Right atrium auricular region (tissue), 2 donors: ENCODE data around the gene SOWAHD. TPM values are rescaled to one million over a fixed set of nuclear protein-coding genes. Genes with fewer than 3 reads are reported as not detected.
A peak's percentile ranks its signal among the peaks of the same experiment; 100 is the strongest.

Experiments
- DNase-seq: peaks from one replicate; pipeline ENCODE4 v3.0.0-alpha.2; 2019; ENCODE audit warnings: low spot score
- H3K27ac ChIP-seq, 2 donors: fragments of 200-600 bp; sonication (generic); 1 replicate in 1 of 2; 2 replicates in 1 of 2; pipeline ENCODE4 v1.5.1; 2016 to 2019
- H3K27me3 ChIP-seq, 2 donors: fragments of 200-600 bp; sonication (generic); one replicate each; pipeline versions ENCODE4 v1.5.1 to v1.6.0; 2017 to 2019
- H3K36me3 ChIP-seq: fragments of 200-600 bp; sonication (generic); one replicate; pipeline ENCODE4 v1.5.1; 2016
- H3K4me1 ChIP-seq, 2 donors: fragments of 200-600 bp; sonication (generic); one replicate each; pipeline versions ENCODE4 v1.5.1 to v1.6.0; 2017 to 2019
- H3K4me3 ChIP-seq, 2 donors: fragments of 200-600 bp; sonication (generic); 1 replicate in 1 of 2; 2 replicates in 1 of 2; pipeline ENCODE4 v1.5.1; 2017 to 2019; ENCODE audit warnings: mild to moderate bottlenecking in 1 of 2, moderate library complexity in 1 of 2
- H3K9me3 ChIP-seq, 2 donors: fragments of 200-600 bp; sonication (generic); one replicate each; pipeline ENCODE4 v1.5.1; 2019
- total RNA-seq, 2 donors: library from RNA; depleted of rRNA; stranded (reverse); fragments of >200 nt; gene quantifications; one replicate each; pipeline ENCODE4 v1.1.0, GENCODE V29; 2016
- TF ChIP-seq, protein P1 (sequence below), 2 donors: fragments of 200-600 bp; sonication (generic); IDR thresholded peaks; one replicate each; pipeline ENCODE4 v1.5.1; 2019; ENCODE audit warnings: antibody characterized with exemption in 2 of 2

The SOWAHD gene, protein sequence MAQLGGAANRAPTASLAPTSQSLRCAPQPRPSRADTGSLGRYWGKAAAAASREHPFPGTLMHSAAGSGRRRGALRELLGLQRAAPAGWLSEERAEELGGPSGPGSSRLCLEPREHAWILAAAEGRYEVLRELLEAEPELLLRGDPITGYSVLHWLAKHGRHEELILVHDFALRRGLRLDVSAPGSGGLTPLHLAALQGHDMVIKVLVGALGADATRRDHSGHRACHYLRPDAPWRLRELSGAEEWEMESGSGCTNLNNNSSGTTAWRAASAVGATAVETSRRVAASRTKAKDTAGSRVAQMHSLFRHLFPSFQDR
- not detected for total RNA-seq

DNA sequence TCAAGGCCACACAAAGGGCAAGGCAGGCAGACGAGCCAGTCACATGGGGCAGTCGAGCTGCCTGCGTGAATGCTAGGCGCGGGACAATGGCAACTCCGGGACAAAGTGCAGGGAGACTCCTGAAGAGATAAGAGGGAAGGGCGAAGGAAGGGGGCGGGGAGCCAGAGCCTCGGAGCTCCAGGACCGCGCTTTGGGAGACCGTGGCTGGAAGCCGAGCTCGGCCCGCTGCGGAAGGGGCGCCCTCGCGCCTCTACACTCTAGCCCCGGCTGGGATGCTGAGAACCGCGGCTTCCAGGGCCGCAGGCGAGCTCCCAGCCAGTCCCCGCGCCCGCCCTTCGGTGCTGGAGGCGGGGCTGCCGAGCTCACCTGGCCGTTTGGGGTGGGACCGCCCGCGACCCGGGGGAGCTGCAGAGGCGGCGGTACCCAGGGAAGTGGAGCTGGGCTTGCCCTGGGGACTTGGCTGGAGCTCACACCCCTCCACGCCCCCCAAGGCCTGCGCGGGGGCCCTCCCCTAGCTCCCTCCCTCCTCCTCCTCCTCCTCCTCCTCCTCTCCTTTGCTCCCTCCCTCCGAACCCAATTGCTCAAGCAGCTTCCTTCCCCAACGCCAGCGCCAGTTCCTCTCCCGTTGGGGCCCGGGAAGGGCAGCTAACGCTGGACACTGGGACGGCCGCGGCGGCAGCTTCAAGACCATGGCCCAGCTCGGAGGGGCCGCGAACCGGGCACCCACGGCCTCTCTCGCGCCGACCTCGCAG lies at the start of gene SOWAHD:
SOWAHD (plus strand) TSS at position 610 of the 752 bp plus-strand sequence; CDS start at position 690, 80 bp downstream.
- no peaks in the 10 kb centered on the region for H3K36me3 ChIP-seq
- DNase-seq: no peak
- peaks cover 0 to 13% of the 10 kb centered on the region in 2 donors for H3K4me1 ChIP-seq
- peak within 1 kb of the TSS; percentile 28 to 51 for H3K4me3 ChIP-seq
- H3K9me3 ChIP-seq: no peaks in the 10 kb centered on the region
- H3K27me3 ChIP-seq: peaks cover 0 to 4% of the 10 kb centered on the region in 2 donors
- TF ChIP-seq, protein P1, sequence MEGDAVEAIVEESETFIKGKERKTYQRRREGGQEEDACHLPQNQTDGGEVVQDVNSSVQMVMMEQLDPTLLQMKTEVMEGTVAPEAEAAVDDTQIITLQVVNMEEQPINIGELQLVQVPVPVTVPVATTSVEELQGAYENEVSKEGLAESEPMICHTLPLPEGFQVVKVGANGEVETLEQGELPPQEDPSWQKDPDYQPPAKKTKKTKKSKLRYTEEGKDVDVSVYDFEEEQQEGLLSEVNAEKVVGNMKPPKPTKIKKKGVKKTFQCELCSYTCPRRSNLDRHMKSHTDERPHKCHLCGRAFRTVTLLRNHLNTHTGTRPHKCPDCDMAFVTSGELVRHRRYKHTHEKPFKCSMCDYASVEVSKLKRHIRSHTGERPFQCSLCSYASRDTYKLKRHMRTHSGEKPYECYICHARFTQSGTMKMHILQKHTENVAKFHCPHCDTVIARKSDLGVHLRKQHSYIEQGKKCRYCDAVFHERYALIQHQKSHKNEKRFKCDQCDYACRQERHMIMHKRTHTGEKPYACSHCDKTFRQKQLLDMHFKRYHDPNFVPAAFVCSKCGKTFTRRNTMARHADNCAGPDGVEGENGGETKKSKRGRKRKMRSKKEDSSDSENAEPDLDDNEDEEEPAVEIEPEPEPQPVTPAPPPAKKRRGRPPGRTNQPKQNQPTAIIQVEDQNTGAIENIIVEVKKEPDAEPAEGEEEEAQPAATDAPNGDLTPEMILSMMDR (IDR thresholded peaks at IDR 0.05): no peak
- no peak within 1 kb of the TSS for H3K27ac ChIP-seq

DNA sequence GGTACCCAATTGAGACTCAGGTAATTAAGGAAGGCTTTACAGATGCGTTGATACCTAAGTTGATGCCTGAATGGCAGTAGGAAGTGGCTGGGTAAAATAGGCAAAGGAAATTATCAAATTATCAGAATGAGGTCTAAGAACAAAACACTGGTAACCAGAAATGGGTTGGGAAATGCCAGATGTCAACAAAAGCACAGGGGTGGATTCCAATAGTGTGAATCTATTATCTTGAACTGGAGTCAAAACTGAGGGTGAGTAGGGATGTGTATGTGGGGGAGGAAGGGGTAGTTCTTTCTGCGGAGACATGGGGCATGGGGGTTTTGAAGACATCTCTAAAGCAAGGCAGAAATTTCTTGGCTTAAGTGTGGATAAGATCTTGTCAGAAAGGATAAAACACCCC lies 49.5 kb upstream of the SOWAHD start:
- no peak overlapping the region for H3K4me3 ChIP-seq
- no peaks in the 10 kb centered on the region for H3K4me1 ChIP-seq
- no peak overlapping the region for H3K27ac ChIP-seq
- no peaks in the 10 kb centered on the region for H3K36me3 ChIP-seq
- H3K9me3 ChIP-seq: no peaks in the 10 kb centered on the region
- TF ChIP-seq, protein P1 (IDR thresholded peaks at IDR 0.05): no peak
- DNase-seq: no peak
- H3K27me3 ChIP-seq: no peaks in the 10 kb centered on the region

DNA sequence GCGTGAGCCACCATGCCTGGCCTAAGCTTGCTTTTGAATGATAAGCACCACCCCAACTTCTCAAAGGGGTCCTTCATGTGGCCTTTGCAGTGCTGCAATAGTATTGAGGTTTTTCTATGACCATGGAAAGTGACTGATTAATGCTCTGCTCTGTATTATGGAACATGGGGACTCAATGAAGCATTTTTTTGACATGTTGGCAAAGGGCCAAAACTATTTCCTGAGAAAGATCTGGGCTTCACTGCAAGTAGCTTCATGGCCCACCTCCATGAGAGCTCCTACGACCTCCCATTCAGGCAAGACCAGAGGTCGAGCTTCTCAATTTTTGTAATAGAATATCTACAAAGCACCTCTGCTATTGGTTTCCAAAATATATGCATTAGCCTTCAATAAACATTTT lies 48.8 kb upstream of the SOWAHD start:
- Histone ChIP-seq H3K36me3 (no peaks in the 10 kb centered on the region), H3K9me3 (no peaks in the 10 kb centered on the region), H3K4me3 (no peak overlapping the region), H3K27ac (no peak overlapping the region), H3K27me3 (no peaks in the 10 kb centered on the region), H3K4me1 (no peaks in the 10 kb centered on the region)
- TF ChIP-seq, protein P1 (IDR thresholded peaks at IDR 0.05): no peak
- DNase-seq: no peak

DNA sequence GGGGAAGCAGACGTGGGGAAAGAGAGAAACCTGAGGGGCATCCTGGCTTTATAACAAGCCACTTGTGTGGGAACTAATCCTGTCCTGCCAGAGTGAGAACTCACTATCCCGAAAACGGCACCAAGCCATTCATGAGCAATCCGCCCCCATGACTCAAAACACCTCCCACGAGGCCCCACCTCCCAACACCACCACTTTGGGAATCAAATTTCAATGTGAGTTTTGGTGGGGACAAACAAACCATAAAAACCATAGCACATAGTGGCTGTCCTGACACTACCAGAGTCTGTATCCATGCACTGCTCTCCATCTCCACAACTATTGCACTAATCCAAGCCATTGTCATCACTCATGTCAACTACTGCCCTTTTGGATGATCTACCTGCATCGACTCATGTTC lies 36.9 kb upstream of the SOWAHD start:
- no peak for DNase-seq
- Histone ChIP-seq H3K4me3 (no peak overlapping the region), H3K27me3 (no peaks in the 10 kb centered on the region), H3K27ac (no peak overlapping the region), H3K36me3 (no peaks in the 10 kb centered on the region), H3K4me1 (no peaks in the 10 kb centered on the region), H3K9me3 (no peaks in the 10 kb centered on the region)
- TF ChIP-seq, protein P1 (IDR thresholded peaks at IDR 0.05): no peak

DNA sequence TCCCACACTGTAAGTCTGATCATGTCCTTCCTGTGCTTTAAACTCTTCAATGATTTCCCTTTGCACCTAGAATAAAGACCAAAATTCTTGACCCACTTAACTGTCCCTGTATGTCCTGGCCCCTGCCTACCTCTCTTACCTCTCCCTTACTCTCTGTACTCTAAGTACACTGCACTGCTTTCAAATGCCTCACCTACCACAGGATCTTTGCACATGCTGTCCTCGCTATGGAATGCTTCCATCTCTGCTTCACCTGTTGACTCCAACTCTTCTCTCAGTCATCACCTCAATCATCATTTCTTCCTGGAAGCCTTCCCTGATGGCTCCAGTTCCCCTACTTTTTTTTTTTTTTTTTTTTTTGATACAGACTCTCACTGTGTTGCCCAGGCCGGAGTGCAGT lies 36.5 kb upstream of the SOWAHD start:
- TF ChIP-seq, protein P1 (IDR thresholded peaks at IDR 0.05): no peak

More for the DNA sequence above, 36.5 kb upstream of the SOWAHD start:
- Histone ChIP-seq H3K27ac (no peak overlapping the region), H3K9me3 (no peaks in the 10 kb centered on the region), H3K27me3 (no peaks in the 10 kb centered on the region), H3K4me3 (no peak overlapping the region), H3K4me1 (no peaks in the 10 kb centered on the region), H3K36me3 (no peaks in the 10 kb centered on the region)
- DNase-seq: no peak
